Karpas-422 (cell line): ENCODE data around the gene RNF8. TPM values are rescaled to one million over a fixed set of nuclear protein-coding genes. Genes with fewer than 3 reads are reported as not detected.
A peak's percentile ranks its signal among the peaks of the same experiment; 100 is the strongest.

Source experiments
- DNase-seq: peaks from one replicate; pipeline ENCODE4 v3.0.0-alpha.2; 2015
- H2AFZ ChIP-seq: fragments of 200-600 bp; sonication (generic); 2 replicates; pipeline ENCODE4 v1.6.1; 2014; ENCODE audit warnings: antibody characterized with exemption, low read length, mixed read lengths
- H3K27ac ChIP-seq: fragments of 200-600 bp; sonication (generic); 2 replicates; pipeline ENCODE4 v1.5.1; 2014; ENCODE audit warnings: mild to moderate bottlenecking, low read length, moderate library complexity
- H3K27me3 ChIP-seq: fragments of 200-600 bp; sonication (generic); 2 replicates; pipeline ENCODE4 v1.6.1; 2014; ENCODE audit warnings: low read length, mixed read lengths
- H3K36me3 ChIP-seq: fragments of 200-600 bp; sonication (generic); 2 replicates; pipeline ENCODE4 v1.6.1; 2014; ENCODE audit warnings: low read length, mixed read lengths; ENCODE audit not compliant: insufficient read depth
- H3K4me1 ChIP-seq: fragments of 200-600 bp; sonication (generic); 2 replicates; pipeline ENCODE4 v1.6.1; 2014; ENCODE audit warnings: mild to moderate bottlenecking, low read length, mixed read lengths
- H3K4me2 ChIP-seq: fragments of 200-600 bp; sonication (generic); 2 replicates; pipeline ENCODE4 v1.6.1; 2014; ENCODE audit warnings: low read length, low read depth, mild to moderate bottlenecking; ENCODE audit not compliant: poor library complexity, severe bottlenecking
- H3K4me3 ChIP-seq: fragments of 200-600 bp; sonication (generic); 2 replicates; pipeline ENCODE4 v1.5.1; 2014; ENCODE audit warnings: mild to moderate bottlenecking, antibody characterized with exemption, low read length, mixed read lengths
- H3K79me2 ChIP-seq: fragments of 200-600 bp; sonication (generic); 2 replicates; pipeline ENCODE4 v1.6.1; 2014; ENCODE audit warnings: mild to moderate bottlenecking, low read length, mixed read lengths
- H3K9ac ChIP-seq: fragments of 200-600 bp; sonication (generic); 2 replicates; pipeline ENCODE4 v1.6.0; 2014; ENCODE audit warnings: low read length
- H3K9me2 ChIP-seq: fragments of 200-600 bp; sonication (generic), shearing (Covaris generic); replicated peaks from 2 replicates; pipeline ENCODE4 v1.6.0; 2014; ENCODE audit warnings: mild to moderate bottlenecking, low read length, moderate library complexity; ENCODE audit not compliant: insufficient read depth
- H3K9me3 ChIP-seq: fragments of 300-700, 200-600 bp; sonication (generic); 2 replicates; pipeline ENCODE4 v1.6.1; 2014; ENCODE audit warnings: low read length, mixed read lengths
- H4K20me1 ChIP-seq: fragments of 200-600 bp; sonication (generic); 2 replicates; pipeline ENCODE4 v1.6.1; 2014; ENCODE audit warnings: mild to moderate bottlenecking, antibody characterized with exemption, low read length, low read depth; ENCODE audit not compliant: insufficient read depth
- total RNA-seq: library from RNA; depleted of rRNA; stranded (reverse); fragments of >200 nt; shearing (Covaris generic); gene quantifications from 2 replicates; pipeline ENCODE4 v1.2.3, GENCODE V29; 2014; ENCODE audit warnings: low replicate concordance

The RNF8 gene
- total RNA-seq, 1 experiment from 2014 or later = 22.5 TPM

- Histone ChIP-seq H3K36me3 (peaks cover 13% of the 10 kb centered on the region; the same call in 1 of the 2 replicates), H3K9ac (no peak overlapping the region), H3K27me3 (no peaks in the 10 kb centered on the region), H3K79me2 (no peaks in the 10 kb centered on the region), H3K27ac (no peak overlapping the region), H2AFZ (no peak overlapping the region), H3K4me3 (no peak overlapping the region), H3K4me2 (no peak overlapping the region), H3K4me1 (no peaks in the 10 kb centered on the region), H3K9me2 (no peaks in the 10 kb centered on the region), H3K9me3 (no peaks in the 10 kb centered on the region), H4K20me1 (no peaks in the 10 kb centered on the region)
- DNase-seq = peak; percentile 32
These were observed 34.8 kb downstream of the RNF8 start for GRCh38 chr6:37388578-37388977.

- Histone ChIP-seq H3K4me1 (no peaks in the 10 kb centered on the region), H3K79me2 (no peaks in the 10 kb centered on the region), H3K4me3 (no peak overlapping the region), H3K9ac (no peak overlapping the region), H3K27me3 (no peaks in the 10 kb centered on the region), H2AFZ (no peak overlapping the region), H3K9me3 (no peaks in the 10 kb centered on the region), H3K36me3 (peaks cover 13% of the 10 kb centered on the region; the same call in 1 of the 2 replicates), H3K27ac (no peak overlapping the region), H3K4me2 (no peak overlapping the region), H3K9me2 (no peaks in the 10 kb centered on the region), H4K20me1 (no peaks in the 10 kb centered on the region)
- DNase-seq = peak; percentile 14
These were observed 36.1 kb downstream of the RNF8 start for GRCh38 chr6:37389857-37390256.

GRCh38 chr6:37391120-37391519 lies 37.3 kb downstream of the RNF8 start:
- no peaks in the 10 kb centered on the region for H4K20me1 ChIP-seq
- no peak overlapping the region for H3K4me3 ChIP-seq
- H3K9me2 ChIP-seq = no peaks in the 10 kb centered on the region
- no peaks in the 10 kb centered on the region for H3K4me1 ChIP-seq
- no peaks in the 10 kb centered on the region for H3K27me3 ChIP-seq
- peaks cover 13% of the 10 kb centered on the region; the same call in 1 of the 2 replicates for H3K36me3 ChIP-seq
- no peak overlapping the region for H2AFZ ChIP-seq
- no peaks in the 10 kb centered on the region for H3K9me3 ChIP-seq
- no peak for DNase-seq
- no peaks in the 10 kb centered on the region for H3K79me2 ChIP-seq
- no peak overlapping the region for H3K4me2 ChIP-seq
- H3K9ac ChIP-seq = no peak overlapping the region
- H3K27ac ChIP-seq = no peak overlapping the region

GRCh38 chr6:37392821-37393220 lies 39.0 kb downstream of the RNF8 start:
- no peaks in the 10 kb centered on the region for H3K79me2 ChIP-seq
- H3K27ac ChIP-seq = no peak overlapping the region
- H3K9me2 ChIP-seq = no peaks in the 10 kb centered on the region
- no peak overlapping the region for H3K4me3 ChIP-seq
- peaks cover 9% of the 10 kb centered on the region; the same call in 1 of the 2 replicates for H3K36me3 ChIP-seq
- no peak for DNase-seq
- H3K4me2 ChIP-seq = no peak overlapping the region
- no peaks in the 10 kb centered on the region for H3K4me1 ChIP-seq
- H3K9me3 ChIP-seq = no peaks in the 10 kb centered on the region
- H3K9ac ChIP-seq = no peak overlapping the region
- no peaks in the 10 kb centered on the region for H4K20me1 ChIP-seq
- H2AFZ ChIP-seq = no peak overlapping the region
- H3K27me3 ChIP-seq = no peaks in the 10 kb centered on the region

GRCh38 chr6:37393381-37393929 lies 39.7 kb downstream of the RNF8 start:
- Histone ChIP-seq H3K9me3 (no peaks in the 10 kb centered on the region), H3K9ac (no peak overlapping the region), H3K4me3 (no peak overlapping the region), H4K20me1 (no peaks in the 10 kb centered on the region), H3K27me3 (no peaks in the 10 kb centered on the region), H3K4me2 (no peak overlapping the region), H3K36me3 (peaks cover 6% of the 10 kb centered on the region; the same call in 1 of the 2 replicates), H3K9me2 (no peaks in the 10 kb centered on the region), H3K79me2 (no peaks in the 10 kb centered on the region), H3K27ac (no peak overlapping the region), H3K4me1 (no peaks in the 10 kb centered on the region), H2AFZ (no peak overlapping the region)
- peak; percentile 36 for DNase-seq

GRCh38 chr6:37396571-37397180 lies 42.9 kb downstream of the RNF8 start:
- H3K9ac ChIP-seq = no peak overlapping the region
- H3K4me2 ChIP-seq = no peak overlapping the region
- no peaks in the 10 kb centered on the region for H3K27me3 ChIP-seq
- H3K4me3 ChIP-seq = no peak overlapping the region
- H3K27ac ChIP-seq = no peak overlapping the region
- no peaks in the 10 kb centered on the region for H3K9me3 ChIP-seq
- H3K9me2 ChIP-seq = no peaks in the 10 kb centered on the region
- no peaks in the 10 kb centered on the region for H3K79me2 ChIP-seq
- H3K36me3 ChIP-seq = no peaks in the 10 kb centered on the region
- DNase-seq = no peak
- no peaks in the 10 kb centered on the region for H3K4me1 ChIP-seq
- H4K20me1 ChIP-seq = no peaks in the 10 kb centered on the region
- H2AFZ ChIP-seq = no peak overlapping the region

- H4K20me1 ChIP-seq = no peaks in the 10 kb centered on the region
- peak; percentile 37 for DNase-seq
- no peaks in the 10 kb centered on the region for H3K27me3 ChIP-seq
- H3K9me3 ChIP-seq = no peaks in the 10 kb centered on the region
- H3K9ac ChIP-seq = no peak overlapping the region
- H3K36me3 ChIP-seq = no peaks in the 10 kb centered on the region
- H2AFZ ChIP-seq = no peak overlapping the region
- H3K27ac ChIP-seq = no peak overlapping the region
- no peaks in the 10 kb centered on the region for H3K4me1 ChIP-seq
- H3K4me3 ChIP-seq = no peak overlapping the region
- H3K79me2 ChIP-seq = no peaks in the 10 kb centered on the region
- no peak overlapping the region for H3K4me2 ChIP-seq
- H3K9me2 ChIP-seq = no peaks in the 10 kb centered on the region
These were observed 45.3 kb downstream of the RNF8 start for GRCh38 chr6:37399131-37399530.

GRCh38 chr6:37399795-37400490 lies 46.2 kb downstream of the RNF8 start:
- Histone ChIP-seq H3K9me2 (no peaks in the 10 kb centered on the region), H4K20me1 (no peaks in the 10 kb centered on the region), H3K36me3 (no peaks in the 10 kb centered on the region), H3K9ac (no peak overlapping the region), H2AFZ (no peak overlapping the region), H3K27me3 (no peaks in the 10 kb centered on the region), H3K79me2 (no peaks in the 10 kb centered on the region), H3K4me3 (no peak overlapping the region), H3K4me1 (no peaks in the 10 kb centered on the region), H3K27ac (no peak overlapping the region), H3K4me2 (no peak overlapping the region), H3K9me3 (no peaks in the 10 kb centered on the region)
- DNase-seq = peak; percentile 24
